Measurements from ENCODE around the gene TUBA3C. TPM values are rescaled to one million over a fixed set of nuclear protein-coding genes. Genes with fewer than 3 reads are reported as not detected.

TUBA3C gene
- total RNA-seq, 2 experiments from 2014 or later, result not detected

Small RNAs within 50 kb of the gene (small RNA-seq; reads per million reads assigned to genes)
- not detected for gene AL139327.4

All from OCI-LY7 (cell line).